CD4-positive, alpha-beta T cell treated with Interleukin-17A for 1 hour (primary cell): ENCODE data around the gene APEH.

Experiments used
- DNase-seq: peaks from one replicate; pipeline ENCODE4 v3.0.0-alpha.2; 2020

The APEH gene

DNA sequence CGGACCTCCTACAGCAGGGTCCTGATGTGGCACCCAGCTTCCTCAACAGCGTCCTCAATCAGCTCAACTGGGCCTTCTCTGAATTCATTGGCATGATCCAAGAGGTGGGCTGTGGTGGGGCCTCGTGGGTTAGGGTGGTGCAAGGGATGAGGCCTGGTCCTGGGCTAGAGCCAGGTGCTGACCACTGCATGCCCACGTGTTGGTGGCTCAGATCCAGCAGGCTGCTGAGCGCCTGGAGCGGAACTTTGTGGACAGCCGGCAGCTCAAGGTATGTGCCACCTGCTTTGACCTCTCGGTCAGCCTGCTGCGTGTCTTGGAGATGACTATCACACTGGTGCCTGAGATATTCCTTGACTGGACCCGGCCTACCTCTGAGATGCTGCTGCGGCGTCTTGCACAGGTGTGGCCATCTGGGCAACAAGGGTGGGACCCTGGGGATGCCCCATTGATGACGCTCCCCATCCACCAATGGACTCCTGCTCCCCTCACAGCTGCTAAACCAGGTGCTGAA is 41.5 kb downstream of the APEH start:
- no peak for DNase-seq

DNA sequence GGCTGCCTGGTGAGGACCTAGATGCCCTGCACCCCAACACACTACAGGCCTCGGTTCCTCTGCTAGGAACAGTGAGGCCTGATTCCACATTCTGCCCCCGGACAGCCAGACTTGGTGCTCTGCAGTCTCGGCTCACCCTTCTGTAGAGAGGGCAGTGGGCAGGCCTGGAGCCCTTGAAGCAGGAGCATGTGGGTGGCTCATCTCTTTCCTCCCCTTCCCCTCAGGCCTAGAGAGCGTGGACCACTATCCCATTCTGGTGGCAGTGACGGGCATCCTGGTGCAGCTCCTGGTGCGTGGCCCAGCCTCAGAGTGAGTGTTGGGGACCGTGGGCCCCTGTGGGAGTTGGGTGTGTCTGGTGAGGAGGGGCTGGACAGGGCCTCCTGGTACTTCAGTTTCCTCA is 42.0 kb downstream of the APEH start:
- no peak for DNase-seq

DNA sequence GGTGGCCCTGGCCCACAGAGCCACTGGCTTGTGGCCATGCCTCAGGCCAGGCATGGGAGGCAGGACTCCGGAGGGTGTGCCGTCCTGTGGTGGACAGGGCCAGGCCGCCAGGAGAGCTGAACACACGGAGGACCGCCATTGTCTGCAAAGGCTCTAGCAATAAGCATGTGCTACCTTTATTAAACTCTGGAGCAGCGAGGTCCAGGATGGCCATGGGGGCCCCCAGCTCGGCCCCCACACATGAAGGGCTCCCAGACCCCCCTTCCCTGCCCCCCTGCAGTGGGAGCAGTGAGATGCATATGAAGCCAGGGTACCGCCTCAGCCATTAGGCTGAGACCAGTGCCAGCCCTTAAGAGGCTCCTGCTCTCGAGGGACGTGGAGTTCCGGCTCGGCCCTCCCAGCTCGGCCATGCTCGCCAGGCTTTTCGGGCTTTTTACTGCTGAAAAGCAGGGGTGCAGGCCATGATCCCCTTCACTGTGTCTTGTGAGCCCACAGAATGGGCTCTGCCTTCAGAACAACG is 42.6 kb downstream of the APEH start:
- DNase-seq: no peak

DNA sequence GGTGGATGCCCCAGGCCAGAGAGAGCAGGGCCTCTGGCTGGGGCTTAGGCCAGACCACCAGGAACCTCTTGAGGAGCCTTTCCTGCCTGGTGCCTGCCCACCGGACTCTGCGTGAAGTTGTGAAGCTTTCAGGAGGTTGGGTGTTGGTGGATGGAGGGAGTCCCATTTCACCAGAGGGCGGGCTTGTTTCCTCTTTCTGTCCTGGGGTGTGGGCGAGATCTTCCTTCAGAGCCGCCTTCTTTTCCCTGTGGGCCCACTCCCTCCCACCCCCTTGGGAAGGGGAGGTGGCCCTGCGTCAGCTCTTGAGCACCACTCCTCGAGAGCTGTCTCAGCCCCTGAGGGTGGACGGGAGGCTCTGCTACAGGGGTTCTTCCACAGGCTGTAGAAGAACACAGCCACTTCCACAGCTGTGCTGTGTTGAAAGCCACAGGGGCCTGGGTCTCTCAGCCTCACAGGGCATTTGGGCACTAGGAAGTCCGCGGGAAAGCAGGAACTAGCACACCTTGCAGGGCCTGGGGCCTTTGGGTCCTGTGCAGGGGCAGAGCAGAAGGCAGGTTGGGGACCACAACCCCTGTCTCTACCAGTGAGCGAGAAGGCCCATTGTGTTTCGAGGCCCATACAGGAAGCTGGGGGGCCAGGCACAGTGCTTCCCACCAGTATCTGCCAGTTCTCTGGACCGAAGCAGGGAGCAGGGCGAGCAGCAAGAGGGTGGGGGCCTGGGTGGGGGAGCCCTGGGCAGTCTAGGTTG is 43.2 kb downstream of the APEH start:
- no peak for DNase-seq

DNA sequence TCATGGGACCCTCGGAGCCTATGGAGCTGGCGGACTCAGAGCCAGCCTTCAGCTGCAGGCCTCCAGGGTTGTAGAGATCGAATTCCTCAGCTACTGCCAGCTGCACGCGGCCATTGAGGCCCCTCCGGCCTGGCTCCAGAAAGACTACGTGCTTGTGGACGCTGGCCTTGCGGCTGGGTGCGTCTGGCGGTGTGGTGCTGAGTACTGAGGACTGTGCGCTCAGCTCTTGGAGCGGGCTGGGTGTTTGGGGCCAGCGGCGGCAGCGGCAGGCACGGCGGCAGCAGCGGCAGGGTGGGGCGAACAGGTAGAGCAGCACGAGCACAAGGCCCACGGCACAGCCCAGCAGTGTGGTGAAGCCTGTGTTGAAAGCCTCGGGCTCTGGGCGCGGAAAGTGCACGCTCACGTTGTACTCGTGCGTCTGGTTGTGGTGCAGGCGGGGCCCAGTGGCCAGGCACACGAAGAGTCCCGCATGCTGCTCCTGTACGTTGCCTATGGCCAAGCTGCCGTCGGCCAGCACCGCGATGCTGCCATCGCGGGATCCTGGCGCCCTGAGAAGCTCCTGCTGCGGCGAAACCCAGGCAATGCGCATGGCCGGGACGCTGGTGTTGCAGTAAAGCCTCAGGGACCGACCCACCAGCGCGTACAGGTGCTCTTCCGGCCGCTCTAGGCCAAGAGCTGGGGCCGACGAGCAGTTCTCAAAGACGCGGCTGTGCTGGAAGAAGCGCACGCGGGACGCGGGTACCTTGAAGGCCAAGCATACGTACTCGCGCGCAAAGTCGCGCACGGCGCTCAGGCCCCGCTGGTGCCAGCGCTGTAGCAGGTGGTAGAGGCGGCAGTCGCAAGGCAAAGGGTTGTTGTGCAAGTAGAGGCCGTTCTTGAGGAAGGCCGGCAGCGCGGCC is 44.1 kb downstream of the APEH start:
- DNase-seq: no peak

GRCh38 chr3:49718858-49719213 is 44.7 kb downstream of the APEH start:
- no peak for DNase-seq

- DNase-seq: peak; percentile 92
Observed at GRCh38 chr3:49719214-49719884, 45.2 kb downstream of the APEH start, which contains the start of gene AMIGO3. AMIGO3 (minus strand) TSS chr3:49719684; CDS start chr3:49719465, 219 bp downstream.

DNA sequence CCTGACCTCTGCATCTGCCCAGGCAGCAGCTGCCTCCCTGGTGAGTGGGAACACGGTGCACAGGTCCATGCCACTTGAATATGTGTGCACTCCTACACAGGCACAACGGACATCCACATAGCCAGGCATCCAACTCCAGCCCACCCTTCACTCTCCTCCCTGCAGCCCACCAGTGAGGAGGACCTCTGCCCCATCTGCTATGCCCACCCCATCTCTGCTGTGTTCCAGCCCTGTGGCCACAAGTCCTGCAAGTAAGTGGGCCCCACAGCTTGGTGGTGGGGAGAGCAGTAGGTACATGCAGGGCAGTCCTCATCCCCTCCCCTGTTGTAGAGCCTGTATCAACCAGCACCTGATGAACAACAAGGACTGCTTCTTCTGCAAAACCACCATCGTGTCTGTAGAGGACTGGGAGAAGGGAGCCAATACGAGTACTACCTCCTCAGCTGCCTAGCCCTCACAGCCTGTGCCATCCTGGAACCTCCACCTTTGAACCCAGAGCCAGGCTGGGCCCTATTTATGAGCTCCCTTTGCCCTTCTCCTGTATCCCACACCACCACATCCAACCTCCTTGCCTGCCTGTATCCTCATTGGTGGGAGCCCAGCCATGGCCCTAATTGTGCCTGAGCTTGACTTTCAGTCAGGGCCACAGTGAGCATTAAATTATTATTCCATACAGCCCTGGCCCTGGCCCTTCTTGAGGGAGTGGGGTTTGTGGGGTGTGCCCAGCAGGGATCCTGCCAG is 46.9 kb downstream of the APEH start:
- DNase-seq: no peak

- no peak for DNase-seq
Observed at GRCh38 chr3:49721596-49721895, 47.4 kb downstream of the APEH start.

DNA sequence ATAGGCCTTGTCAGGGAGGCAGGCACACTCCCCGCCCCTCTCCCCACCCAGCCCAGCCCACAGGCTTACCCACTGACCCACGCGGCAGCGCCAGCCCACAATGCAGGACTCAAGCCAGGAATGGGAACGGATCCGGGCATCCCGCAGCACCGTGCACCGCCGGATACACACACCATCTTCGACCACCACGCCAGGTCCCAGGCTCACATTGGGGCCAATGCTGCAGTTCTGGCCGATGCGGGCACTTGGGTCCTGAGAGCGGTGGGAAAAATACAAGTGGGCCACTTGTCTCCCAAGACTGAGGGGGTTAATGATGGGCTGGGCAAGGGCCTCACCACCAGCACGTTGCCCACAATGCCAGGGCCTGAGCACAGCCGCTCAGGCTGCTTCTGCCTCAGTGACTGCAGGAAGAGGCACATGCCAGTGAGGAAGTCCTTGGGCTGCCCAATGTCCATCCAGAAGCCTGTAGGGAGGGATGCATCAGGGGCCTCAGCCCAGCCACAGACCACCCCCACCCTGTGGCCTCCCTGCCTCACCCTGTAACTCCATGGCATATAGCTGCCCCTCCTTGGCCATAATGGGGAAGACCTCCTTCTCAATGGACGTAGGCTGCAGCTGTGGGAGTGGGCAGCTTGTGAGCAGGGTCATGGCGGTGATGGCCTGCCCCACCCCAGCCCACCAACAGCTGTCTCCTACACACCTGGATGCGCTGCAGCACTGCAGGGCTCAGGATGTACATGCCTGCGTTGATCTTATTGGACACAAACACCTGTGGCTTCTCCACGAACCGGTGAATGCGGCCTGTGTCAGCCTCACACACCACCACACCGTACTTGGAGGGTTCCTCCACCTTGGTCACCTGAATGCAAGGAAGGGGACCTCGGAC is 48.0 kb downstream of the APEH start:
- DNase-seq: no peak

- DNase-seq: no peak
Observed at GRCh38 chr3:49722896-49723295, 48.7 kb downstream of the APEH start.

DNA sequence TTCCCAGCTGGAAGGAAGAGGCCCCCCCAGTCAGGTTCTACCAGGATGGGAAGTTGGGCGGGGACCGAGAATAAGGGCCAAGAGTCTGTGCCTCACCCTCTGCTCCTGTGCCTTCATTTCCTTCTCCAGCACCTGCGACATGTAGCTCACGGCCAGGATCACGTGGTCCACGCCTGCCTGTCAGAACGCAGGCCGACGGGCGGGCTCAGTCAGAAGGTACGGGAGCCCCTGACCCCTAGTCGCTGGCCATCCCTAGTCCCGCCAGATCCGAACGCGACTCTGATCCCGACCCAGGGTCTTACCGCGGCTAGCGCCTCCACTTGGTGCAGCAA is 49.1 kb downstream of the APEH start:
- DNase-seq: peak; percentile 66

DNA sequence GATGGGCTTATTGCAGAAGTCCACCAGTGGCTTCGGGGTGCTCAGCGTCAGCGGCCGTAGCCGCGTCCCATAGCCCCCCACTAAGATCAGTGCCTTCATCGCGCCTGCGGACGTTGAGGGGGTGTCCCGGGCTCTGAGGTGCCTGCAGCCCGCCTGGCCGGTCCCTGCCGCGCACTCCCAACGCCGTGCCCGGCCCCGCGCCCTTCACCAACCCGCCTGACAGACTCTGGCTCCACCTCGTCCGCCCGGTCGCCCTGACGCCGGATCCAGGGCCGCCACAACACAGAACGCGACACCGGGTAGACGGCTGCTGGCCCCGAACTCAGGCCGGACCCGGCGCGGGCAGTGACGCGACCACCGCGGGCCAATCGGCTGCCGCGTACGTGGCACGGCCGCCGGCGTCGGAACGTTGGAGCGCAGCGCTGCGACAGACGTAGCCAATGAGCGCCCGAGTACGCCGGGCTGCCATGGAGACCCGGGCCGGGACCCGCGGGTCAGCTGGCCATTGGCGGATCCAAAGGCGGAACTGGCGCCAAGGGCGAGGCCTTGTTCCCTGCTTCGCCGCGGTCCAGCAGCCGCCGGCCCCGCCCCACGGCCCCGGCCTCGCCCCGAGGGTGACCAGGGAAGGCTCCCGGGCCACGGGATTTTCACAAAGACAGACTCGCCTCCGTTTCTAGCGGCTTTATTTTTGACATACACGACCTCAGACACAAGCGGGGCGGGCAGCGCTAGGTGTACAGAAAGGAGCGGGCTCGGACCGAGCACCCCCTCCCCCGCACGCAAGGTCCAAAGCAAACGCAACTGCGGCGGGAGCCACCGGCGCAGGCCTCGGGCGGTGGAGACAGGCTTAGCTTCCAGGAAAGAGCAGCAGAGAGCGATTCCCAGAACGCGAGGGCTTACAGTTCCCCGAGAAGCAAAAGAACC is 49.7 kb downstream of the APEH start, which contains the start of gene GMPPB:
GMPPB (minus strand) TSS at position 324 of the 924 bp plus-strand sequence; CDS start at position 99, 225 bp downstream.
- DNase-seq: peak; percentile 92

GRCh38 chr3:49724586-49724985 is 50.4 kb downstream of the APEH start:
- peak; percentile 67 for DNase-seq

DNA sequence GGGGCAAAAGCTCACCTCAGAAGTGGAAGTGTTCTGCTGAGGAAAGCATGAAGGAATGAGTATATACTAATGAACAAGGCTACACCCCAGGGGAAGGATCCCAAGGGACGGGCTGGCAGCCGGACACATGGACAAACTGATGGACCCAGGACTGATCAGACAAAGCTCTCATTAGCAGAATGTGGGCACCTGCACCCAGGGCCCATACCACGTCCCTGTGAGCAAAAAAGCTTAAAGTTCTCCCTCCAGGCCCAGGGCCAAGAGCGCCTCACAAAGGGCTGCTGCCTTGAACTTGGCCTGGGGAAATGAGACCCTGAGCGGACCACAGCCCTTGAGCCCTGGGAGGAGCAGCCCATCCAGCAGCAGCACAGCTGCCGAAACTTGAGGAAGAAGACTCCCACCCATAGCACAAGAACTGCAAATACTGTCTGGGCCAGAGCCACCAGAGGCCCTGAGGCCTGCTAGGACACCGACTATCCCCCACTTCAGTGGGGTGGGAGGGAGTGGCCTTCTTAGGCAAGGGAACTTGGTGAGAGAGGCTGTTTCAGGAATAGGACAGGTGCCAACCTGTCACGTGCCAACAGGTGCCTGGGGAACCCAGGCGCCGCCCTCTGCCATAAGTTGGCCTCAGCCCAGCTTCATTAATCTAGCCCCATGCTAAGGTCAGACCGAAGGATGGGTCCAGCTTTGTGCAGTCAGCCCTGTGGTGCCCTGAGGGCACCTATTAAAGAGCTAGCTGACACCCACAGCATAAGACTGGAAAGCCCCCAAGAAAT is 51.9 kb downstream of the APEH start:
- DNase-seq: no peak

GRCh38 chr3:49727154-49727923 is 53.2 kb downstream of the APEH start:
- no peak for DNase-seq

DNA sequence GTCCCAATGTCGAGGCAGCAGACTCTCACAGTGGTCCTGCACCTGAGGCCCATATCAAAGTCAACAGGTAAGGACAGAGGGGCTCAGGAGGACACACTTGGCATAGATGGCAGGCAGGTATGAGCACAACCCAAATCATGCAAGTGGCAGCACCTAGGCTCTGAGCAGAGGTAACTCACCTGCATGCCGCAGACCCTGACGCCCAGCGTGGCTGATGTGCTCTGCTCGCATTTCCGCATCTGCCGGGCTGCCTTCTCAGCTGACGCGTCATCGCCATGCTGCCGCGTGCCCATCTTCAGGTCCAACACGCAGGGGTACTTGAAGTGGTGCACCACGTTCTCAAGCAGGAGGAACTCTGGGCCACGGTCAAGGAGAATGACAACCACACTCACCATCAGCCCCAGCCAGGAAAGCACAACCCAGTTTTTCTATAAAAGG is 53.8 kb downstream of the APEH start:
- no peak for DNase-seq

GRCh38 chr3:49729966-49730609 is 55.9 kb downstream of the APEH start:
- DNase-seq: no peak
